CD4-positive, alpha-beta T cell treated with Interleukin-6 at 100 ng/mL for 8 hours (primary cell): ENCODE data around the gene KIAA0408.
"Not testable (repeated sequence)": the region's sequence is repeated elsewhere in the genome, so short reads cannot be mapped to it uniquely, and the experiment has no call there.

ENCODE experiments used
- DNase-seq: peaks from one replicate; pipeline ENCODE4 v3.0.0-alpha.2; 2020; ENCODE audit warnings: mixed read lengths, low spot score

Gene KIAA0408

DNA sequence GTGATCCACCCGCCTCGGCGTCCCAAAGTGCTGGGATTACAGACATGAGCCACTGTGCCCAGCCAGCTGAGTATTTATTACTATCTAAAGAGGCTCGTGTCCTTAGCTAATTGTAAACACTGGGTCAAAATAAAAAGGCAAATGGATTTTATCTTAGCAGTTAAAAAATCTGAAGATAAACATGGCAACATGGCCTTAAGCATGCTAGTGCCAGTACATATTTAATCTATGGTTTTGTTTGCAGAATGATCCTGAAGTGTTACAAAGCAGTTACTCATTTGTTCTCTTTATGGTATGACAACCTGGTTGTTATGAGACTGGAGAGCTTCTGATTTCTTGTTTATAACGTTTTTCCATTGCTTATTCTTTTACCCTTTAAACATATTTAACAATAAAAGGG is 3.9 kb upstream of the KIAA0408 start:
- DNase-seq, result no peak

DNA sequence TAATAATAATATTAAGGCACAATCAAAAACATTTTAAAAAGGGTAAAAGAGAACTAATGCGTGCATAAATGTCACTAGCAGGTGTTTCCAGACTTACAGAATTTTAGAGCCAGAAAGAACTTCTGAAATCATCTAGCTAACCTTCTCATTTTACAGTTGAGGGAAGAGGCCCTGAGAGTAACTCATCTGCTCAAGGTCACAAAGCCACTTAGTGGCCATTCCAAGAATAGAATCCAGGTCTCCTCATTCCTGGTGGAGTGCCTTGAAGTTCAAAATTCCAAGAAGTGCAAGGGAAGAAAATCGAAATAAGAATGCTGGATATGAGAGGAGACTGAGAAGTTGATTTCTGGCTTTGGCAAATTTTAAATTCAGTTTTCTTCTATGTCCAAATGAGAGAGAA is 3.2 kb upstream of the KIAA0408 start:
- DNase-seq, result no peak

DNA sequence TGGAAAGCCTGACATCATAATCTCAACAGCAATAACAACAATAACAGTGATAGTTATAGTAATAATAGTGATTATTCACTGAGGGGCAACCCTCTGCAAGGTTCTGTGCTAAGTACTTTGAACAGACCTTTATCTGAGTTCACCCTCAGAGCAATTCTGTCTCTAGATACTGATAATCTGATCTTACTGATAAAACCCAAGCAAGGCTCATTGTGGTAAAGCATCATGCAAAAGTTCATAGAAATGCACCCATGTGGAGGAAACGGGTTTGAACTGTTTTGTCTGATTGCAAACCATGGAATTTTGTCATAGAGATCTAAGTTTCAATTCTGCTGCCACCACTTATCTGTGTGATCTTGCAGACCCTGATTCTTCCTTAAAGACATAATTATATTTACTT is 1.3 kb upstream of the KIAA0408 start:
- no peak for DNase-seq

DNA sequence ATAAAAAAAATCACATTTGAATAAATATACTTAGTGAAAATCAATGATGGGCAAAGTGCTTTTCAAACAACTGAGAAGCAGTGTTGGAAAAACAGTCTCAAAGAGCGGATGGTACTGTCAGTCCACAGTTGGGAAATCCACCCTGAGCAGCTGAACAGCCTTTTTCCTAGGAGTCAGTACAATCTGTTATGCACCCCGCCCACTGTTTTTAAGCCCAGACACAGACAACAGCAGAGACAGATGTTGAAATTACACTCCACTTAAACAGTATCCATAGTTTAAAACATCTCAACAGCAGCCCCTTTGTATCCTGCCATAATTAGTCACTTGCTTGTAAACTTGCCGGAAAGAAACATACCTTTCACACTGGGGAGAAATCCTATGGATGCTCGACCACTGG is 372 bp downstream of the KIAA0408 start:
- DNase-seq, result no peak

DNA sequence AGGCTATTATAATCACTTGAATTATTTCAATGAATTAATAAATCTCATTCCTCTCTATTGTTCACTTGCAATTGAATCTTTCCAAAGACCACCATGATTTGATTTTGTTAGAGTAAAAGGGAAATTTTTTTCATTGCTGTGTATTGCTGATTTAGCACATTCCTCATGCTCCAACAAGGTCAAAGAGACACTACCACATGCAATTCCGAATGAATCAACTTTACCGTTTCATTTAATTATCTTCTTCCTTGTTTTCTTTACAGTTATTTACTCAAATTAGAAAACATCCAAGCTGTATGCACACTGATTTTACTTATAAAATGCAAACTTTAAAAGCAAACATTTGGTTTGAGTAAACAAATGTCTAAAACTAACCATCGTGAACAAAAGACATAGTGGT is 967 bp downstream of the KIAA0408 start:
- DNase-seq, result no peak

DNA sequence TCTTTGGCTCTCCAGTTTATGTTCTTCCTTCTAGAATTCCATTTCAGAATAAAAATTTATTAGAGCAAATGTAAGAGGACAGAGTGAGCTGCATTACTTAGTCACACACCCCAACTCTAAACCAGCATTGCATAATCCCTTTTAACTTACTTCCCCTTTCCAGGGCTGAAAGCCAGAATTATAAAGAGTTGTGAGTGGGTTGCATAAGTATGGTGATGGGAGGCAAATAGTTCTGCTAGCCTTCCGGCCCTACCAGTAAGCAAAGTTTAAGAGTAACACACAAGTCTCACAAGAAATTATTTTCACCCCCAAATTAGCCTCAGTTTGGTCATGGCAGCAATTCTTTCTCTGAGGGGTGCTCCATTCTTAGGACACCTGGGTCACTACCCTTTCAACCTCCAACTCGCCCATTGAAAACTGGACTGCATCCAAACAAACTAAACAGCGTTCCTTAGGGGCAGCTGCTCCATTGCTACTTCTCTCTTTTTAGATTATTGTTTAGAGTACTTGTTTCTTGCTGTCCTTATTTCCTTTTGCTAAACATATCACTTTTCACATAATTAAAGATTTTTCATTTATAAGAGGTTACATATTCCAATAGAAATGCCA is 1.6 kb downstream of the KIAA0408 start:
- no peak for DNase-seq

DNA sequence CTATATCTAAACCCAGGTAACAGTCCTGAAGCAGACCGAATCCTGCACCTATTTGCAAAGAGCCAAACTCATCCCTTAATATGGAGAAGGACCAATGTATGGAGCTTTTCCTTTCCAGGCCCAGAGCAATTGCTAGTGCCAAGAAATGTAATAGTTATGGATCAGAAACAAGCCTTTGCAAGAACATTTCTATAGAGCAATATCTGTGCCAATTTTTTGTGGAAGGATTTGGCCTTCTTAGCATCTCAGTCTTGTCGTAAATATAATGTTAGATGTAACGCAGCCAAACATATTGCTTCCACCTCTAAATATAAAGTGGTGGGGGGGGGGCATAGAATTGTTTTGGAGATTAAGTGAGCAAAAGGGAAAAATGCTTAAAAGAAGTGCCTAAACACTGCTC is 2.7 kb downstream of the KIAA0408 start:
- DNase-seq, result no peak

DNA sequence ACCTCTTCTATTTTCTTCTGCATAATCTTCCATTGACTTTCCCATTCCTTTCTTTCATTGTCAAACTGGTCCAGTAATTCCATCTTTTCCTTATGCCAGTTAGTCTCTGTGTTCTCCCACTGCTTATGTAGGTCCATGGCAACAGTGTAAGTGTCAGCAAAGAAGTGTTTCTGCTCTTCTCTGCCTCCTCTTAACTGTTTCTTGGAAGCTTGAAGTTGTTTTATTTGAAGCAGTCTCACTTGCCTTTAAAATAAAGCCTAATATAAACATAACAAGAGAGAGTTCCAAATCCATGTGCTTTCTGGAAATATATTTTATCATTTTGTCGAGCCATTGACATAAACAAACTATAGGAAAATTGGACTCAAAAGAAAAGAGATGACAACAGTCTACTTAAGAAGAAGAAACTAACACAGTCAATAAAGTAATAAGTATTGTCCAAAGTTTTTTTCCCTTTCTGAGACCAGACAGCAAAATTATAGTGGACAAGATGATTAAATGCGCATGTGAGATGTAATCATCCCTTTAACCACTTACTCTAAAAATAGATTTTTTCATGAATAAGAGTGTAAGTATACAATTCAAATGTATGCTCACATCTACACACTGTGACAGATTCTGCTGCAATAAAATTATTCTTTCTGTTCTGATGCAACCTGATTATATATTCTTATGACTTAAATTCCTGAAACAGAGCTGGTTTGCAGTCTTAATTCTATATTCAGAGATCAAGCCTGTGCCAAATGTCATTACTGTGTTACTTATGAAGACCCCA is 5.2 kb downstream of the KIAA0408 start:
- DNase-seq, result no peak

DNA sequence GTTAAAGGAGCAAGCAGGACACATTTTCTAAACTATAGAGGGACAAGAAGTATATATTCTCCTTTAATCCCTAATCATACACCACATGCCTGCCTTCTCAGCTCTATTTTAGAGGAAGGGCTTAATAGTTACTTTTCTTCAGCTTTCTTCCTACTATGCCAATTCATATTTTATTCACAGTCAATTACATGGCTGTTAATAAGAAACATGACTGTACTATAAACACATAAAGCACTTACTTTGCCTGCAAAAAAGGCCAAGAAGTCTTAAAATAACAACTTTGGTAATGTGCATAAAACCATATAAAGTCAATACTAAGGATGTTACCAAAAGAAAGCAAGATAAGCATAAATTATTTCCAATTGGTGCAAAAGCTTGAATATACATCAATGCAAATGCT is 6.4 kb downstream of the KIAA0408 start:
- no peak for DNase-seq

DNA sequence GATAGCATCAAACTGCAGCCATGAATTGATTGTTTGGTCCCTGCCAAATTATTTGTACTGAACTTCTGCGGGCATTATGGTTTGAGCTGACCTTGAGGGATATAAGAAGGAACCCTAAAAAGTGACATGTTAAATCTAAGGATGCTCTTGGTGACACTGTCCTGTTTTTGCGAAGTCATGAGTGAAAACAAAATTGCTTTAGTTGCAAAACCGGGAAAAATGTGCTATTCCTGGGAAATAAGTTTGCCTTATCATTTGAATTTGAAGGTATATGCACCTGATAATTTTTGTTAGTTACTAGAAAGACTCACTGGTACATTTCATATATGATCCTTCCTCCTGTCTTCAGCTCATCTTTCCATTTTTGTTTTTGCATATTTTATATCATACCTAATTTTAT is 7.8 kb downstream of the KIAA0408 start:
- no peak for DNase-seq

DNA sequence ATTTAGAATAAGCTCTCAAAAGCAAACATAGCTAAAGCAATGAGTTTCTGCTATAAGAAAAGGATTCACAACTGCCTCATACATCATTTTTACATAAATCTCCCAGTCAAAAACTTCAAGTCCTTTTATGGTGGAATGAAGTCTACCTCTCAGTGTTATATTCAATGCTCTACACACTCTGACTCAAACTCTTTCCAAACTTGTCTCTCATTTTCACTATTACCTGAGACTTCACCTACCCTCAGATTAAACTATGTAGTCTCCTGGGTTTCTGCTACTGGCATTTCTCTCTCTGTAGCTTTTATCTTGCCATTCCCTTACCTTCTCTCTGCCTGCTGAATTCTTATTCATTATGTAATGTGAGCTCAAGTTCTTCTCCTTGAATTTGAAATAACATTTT is 11.4 kb downstream of the KIAA0408 start:
- DNase-seq, result no peak

DNA sequence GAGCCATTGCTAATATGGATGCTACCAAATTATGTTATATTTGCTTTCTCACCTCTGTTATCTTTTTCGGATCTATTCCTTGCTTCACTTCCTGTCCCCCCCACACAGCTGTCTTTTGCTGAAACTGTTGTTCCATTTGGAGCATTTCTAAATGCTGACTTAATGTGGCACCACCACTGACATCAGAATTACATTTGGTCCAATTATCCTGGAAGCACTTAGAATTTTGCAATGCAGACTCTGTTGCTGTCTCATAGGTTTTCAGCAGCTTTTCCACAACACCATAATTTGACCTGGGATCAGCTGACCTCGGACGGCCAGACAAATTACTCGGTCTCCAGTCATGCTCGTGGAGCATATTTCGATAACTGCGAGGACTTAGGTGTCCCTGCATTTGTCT is 12.8 kb downstream of the KIAA0408 start:
- DNase-seq, result no peak

DNA sequence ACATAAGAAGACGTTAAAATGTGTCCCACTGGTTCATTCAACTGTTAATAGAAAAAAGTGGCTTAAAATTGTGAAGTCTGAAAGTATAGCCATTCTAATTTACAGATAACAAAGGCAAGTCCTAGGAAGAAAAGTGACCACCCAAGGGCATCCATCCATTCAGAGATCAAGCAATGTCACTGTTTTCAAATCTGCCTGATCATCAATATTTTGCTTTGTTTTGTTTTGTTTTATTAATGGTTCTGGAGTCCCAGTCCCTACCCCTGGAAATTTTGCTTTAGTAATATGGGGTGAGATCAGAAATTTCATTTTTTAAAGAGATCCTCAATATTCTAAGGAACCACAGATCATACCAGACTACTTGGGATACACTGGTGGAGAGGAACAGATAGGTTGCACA is 17.3 kb downstream of the KIAA0408 start:
- DNase-seq, result no peak

DNA sequence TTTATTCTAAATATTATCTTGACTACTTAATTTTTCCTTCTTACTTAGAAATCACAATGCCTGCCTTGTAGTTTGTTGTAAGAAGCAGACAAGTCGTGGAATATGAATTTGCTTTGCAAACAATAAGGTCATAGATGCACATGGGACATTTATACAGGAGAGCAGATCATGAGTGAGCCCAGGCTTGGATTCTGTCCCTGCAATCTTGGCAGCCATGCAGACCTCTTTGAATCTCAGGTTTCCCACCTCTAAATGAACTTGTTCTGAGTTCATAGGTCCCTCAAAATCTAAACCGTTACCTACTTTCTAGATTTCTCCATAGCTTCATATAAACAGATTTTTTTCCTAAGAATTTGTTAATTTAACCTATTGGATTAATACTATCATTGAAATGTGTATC is 19.5 kb downstream of the KIAA0408 start:
- DNase-seq, result no peak

DNA sequence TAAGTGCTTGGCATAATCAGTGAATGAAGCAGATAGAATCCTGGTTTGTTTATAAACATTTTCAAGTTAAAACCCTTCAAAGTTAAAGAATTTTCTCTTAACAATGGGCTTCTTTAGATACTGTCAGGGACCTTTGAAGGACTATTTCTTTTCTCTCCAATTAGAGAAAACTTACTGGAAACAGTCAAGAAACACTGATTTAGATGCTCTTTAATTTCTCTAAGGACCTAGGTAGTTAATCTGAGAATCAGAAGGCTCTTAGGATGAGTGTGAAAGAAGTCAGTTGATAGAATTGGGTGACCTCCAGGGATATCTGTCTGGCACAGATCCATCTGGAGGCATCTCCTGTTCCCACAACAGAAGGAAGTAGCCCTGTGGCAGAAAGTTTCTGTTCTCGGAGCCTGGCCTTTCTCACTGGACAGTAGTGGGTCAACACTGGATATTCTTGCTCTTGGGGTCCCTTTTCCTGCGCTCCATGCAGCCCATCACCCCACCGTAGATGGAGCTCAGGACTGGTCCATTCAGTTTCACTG is 22.5 kb downstream of the KIAA0408 start:
- no peak for DNase-seq

DNA sequence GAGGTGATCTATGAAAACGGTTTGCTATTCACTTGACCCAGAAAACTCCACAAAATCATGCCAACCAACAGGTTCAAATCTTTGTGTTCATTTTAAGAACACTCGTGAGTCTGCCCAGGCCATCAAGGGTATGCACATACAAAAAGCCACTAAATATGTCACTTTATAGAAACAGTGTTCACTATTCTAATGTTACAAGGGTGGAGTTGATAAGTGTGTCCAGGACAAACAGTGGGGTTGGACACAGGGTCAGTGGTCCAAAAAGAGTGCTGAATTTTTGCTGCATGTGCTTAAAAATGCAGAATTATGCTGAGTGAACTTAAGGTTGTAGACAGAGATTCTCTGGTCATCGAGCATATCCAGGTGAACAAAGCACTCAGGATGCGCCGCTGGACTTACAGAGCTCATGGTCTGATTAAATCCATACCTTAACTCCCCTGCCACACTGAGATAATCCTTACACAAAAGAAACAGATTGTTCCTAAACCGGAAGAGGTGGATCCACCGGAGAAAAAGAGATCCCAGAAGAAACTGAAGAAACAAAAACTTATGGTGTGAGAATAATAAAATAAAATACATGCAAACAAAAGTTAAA is 23.5 kb downstream of the KIAA0408 start:
- no peak for DNase-seq

DNA sequence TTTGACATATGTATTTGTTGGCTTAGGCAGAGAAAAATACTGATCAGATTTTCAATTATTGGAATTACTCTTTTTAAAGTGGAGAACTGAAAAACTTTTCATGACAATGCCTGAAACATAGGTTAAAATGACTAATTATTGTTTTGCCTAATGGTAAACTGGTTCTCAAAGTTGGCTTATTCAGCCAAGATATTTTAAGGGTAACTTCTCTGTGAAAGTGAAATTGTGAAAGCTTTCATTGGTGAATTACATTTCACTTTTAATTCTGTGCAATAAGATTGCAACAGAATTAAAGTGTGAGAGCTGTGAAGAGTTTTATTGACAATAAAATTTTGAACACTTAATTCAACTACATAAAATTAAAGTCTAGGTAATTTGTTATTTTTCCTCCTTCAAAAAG is 24.5 kb downstream of the KIAA0408 start:
- DNase-seq, result no peak

DNA sequence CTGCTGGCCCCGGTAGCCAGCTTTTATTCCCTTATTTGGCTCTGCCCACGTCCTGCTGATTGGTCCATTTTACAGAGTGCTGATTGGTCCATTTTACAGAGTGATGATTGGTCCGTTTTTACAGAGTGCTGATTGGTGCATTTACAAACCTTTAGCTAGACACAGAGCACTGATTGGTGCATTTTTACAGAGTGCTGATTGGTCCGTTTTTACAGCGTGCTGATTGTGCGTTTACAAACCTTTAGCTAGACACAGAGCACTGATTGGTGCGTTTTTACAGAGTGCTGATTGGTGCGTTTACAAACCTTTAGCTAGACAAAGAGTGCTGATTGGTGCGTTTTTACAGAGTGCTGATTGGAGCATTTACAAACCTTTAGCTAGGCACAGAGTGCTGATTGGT is 30.6 kb downstream of the KIAA0408 start:
- not testable (repeated sequence) for DNase-seq

DNA sequence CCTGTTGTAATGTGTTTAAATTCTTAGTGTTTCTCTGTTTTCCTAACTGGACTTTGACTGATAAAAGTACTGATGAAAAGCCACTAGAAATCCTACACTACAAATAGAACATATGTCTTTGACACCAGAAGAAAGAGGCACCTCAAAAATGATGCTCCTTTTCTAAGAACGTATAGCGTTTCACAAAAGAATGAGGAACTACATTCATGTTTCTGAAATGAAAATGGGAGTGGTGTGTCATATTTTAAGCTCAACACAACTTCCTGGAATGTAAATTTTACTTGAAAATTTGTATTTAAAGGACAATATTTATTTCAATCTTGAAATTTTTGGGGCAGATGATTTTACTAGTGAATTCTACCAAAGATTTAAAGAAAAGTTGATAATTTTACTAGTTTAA is 35.3 kb downstream of the KIAA0408 start:
- no peak for DNase-seq

DNA sequence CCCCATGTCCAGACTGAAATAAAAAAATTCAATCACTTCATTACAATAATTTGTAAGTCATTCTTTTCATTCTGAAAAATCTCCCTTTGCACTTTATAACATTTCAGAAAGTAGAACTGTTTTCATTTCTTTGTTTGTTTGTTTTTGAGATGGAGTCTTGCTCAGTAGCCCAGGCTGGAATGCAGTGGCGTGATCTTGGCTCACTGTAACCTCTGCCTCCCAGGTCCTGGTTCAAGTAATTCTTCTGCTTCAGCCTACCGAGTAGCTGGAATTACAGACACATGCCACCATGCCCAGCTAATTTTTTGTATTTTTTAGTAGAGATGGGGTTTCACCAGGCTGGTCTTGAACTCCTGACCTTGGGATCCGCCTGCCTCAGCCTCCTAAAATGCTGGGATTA is 38.0 kb downstream of the KIAA0408 start:
- DNase-seq, result not testable (repeated sequence)

DNA sequence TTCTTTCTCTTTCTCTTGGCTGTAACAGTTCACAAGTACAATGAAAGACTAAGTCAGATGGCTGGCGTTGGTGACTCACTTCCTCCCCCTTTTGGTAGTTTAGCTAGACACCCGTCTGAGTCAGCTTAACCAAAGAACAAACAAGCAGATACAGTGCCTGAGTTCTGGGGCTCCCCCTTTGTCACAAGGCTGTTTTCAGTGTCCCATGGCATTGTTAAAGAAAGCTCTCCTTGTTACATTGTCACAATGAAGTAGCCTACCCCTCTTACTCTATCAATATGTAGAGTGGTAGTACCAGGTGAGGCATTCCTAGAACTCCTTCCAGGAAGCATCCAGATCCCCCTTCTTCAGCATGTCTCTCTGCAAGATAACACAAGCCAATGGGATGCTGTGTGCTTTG is 38.6 kb downstream of the KIAA0408 start:
- DNase-seq, result peak; percentile 65

DNA sequence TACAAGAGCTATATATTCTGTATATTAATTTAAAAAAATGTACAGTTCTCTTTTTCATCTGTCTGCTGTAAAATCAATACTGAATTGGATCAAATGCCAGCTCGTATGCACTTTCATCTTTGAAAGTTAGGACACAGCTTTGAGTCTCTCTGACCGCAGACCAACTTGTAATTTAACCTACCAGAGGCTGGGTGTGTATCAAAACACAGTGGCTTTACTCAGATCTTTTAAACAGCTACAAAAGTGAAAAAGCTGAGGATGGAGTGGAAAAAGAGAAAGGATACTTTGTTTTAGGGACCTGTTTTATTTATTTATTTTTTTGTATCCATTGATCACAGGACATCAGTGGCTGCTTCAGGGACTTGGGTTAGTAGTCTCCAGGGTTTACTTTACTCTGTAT is 44.1 kb downstream of the KIAA0408 start:
- DNase-seq, result no peak

DNA sequence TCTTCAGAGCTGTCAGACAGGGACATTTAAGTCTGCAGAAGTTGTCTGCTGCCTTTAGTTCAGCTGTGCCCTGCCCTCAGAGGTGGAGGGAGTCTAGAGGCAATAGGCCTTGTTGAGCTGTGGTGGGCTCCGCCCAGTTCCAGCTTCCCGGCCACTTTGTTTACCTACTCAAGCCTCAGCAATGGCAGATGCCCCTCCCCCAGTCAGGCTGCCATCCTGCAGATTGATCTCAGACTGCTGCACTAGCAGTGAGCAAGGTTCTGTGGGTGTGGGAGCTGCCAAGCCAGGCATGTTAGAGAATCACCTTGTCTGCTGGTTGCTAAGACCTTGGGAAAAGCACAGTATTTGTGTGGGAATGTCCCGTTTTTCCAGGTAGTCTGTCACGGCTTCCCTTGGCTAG is 46.1 kb downstream of the KIAA0408 start:
- not testable (repeated sequence) for DNase-seq
